Measurements from ENCODE around the gene PTPRD.

DNA sequence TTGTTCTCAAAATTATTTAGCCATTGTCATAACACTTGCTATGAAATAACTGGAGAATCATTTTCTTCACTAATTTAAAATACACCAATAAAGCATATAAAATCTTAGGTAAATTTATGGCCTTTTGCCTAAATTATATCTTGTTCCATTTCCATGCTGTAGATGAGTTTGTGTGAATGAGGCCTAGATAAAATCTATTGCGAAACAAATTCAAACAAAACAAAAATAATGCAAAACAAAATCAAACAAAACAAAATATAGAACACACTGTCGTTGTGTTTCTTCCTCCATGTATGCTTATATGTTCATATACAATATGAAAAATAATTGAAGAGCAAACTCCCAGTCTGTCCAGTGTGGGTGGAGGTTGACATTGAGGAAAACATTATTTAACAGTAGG, 1020.7 kb downstream of the PTPRD start:
- TF ChIP-seq, protein P1, sequence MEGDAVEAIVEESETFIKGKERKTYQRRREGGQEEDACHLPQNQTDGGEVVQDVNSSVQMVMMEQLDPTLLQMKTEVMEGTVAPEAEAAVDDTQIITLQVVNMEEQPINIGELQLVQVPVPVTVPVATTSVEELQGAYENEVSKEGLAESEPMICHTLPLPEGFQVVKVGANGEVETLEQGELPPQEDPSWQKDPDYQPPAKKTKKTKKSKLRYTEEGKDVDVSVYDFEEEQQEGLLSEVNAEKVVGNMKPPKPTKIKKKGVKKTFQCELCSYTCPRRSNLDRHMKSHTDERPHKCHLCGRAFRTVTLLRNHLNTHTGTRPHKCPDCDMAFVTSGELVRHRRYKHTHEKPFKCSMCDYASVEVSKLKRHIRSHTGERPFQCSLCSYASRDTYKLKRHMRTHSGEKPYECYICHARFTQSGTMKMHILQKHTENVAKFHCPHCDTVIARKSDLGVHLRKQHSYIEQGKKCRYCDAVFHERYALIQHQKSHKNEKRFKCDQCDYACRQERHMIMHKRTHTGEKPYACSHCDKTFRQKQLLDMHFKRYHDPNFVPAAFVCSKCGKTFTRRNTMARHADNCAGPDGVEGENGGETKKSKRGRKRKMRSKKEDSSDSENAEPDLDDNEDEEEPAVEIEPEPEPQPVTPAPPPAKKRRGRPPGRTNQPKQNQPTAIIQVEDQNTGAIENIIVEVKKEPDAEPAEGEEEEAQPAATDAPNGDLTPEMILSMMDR (conservative IDR thresholded peaks at IDR 0.05; ENCODE audit: low read depth, low read length), result no peak
- TF ChIP-seq, protein P2, sequence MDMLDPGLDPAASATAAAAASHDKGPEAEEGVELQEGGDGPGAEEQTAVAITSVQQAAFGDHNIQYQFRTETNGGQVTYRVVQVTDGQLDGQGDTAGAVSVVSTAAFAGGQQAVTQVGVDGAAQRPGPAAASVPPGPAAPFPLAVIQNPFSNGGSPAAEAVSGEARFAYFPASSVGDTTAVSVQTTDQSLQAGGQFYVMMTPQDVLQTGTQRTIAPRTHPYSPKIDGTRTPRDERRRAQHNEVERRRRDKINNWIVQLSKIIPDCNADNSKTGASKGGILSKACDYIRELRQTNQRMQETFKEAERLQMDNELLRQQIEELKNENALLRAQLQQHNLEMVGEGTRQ (IDR thresholded peaks at IDR 0.05; ENCODE audit: low read depth, low read length), result no peak
- TF ChIP-seq RAD21 (IDR thresholded peaks at IDR 0.05; ENCODE audit: low read length) (no peak), SMC3 (IDR thresholded peaks at IDR 0.05; ENCODE audit: low read depth, low read length) (no peak)
